Suppressor macrophage (primary cell): ENCODE results near the gene KCNN3.
A peak's percentile ranks its signal among the peaks of the same experiment; 100 is the strongest.

Source experiments
- DNase-seq, 4 experiments: peaks; one replicate each; pipeline ENCODE4 v3.0.0-alpha.2; 2020 to 2022

Gene KCNN3

DNA sequence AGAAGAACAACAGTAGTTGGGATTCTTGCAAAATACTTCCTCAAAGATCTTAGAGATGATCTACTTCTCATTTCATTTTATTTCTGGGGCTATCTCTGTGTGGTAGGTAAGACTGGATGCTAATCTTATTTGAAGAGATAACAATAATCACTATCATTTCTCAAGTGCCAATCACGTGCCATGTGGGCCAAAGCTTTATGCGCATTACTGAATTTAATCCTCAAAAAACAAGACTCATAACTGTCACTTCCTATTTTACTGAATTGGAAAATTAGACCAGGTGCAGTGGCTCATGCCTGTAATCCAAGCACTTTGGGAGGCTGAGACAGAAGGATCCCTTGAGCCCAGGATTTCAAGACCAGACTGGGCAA, 121.7 kb downstream of the KCNN3 start:
- DNase-seq = peak in 1 of 4 experiments; percentile 43

DNA sequence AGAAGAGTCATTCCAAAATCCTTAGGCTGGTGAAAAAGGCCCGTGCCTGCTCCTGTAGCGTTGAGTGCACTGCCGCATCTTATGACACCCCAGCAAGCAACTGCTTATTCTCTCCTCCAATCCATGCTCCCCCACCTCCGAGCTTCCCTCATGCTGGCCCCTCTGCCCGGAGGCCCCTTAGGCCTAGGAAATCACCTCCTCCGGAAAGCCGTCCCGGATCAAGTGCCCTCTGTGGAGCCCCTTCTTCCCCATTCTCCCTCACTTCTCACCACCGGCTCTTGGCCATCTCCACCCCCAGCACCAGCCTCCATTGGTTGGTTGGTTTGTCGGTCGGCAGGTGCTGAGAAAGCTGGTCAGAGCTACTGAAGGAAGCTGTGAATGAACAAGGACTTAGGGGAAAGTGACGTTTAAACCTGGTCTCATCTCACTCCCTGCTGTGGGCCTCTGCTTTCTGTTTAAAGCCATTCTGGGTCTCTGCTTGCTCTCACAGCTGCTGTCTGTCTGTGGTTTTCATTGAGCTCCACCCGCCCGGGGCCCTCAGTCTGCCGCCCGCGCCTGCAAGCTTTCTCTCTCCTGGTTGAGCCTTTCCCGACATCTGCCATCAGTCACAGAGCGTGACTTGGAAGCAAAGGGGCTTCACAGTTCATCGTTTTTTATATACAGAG, 122.2 kb downstream of the KCNN3 start:
- peak in 3 of 4 experiments; percentile 22 to 44 (median 32) for DNase-seq

DNA sequence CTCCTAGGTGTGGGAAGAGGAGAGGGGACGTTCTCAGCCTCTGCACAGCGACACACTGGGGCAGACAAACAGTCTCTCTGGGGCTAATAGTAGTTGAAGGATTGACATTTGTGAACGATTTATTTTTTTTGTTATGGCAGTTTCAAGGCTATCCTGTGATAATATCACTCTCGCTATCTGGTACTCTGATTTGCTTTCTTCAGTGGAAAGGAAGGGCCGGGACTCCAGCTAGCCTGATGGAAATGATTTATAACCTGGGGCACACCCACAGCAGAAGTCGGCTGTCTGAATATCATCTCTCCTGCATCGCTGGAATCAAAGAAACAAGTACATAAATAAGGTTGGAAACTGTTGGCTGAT, 122.7 kb downstream of the KCNN3 start:
- no peak for DNase-seq

DNA sequence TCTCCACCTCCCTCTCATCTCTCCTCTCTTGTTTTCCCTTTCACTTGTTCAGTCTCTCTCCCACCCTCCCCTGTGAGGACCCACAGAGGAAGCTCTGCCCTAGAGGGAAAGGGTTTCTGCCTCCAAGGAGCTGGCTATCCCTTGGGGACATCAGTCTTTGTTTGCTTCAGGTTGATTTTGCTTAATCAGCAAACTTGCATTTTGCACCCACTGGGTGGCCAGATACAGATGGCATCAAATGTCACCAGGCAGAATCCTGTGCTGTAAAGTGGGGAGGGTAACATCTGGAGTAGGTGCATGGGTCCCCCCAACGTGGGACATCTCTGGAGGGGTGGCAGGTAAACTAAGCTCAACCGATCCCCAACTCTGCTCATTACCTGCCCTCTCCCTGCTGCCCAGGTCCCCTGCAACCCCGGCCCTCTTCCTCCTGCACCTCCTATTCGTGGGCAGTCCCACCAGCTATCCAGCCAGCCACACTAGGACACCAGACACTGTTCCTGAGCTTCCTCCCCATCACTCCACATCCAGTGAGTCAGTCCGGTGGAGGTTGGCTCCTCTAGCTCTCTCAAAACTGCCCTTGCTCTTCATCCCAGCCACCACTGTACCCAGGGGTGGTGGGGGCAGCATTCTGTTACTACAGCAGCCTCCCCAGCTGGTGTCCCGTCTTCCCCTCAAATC, 123.3 kb downstream of the KCNN3 start:
- no peak for DNase-seq

DNA sequence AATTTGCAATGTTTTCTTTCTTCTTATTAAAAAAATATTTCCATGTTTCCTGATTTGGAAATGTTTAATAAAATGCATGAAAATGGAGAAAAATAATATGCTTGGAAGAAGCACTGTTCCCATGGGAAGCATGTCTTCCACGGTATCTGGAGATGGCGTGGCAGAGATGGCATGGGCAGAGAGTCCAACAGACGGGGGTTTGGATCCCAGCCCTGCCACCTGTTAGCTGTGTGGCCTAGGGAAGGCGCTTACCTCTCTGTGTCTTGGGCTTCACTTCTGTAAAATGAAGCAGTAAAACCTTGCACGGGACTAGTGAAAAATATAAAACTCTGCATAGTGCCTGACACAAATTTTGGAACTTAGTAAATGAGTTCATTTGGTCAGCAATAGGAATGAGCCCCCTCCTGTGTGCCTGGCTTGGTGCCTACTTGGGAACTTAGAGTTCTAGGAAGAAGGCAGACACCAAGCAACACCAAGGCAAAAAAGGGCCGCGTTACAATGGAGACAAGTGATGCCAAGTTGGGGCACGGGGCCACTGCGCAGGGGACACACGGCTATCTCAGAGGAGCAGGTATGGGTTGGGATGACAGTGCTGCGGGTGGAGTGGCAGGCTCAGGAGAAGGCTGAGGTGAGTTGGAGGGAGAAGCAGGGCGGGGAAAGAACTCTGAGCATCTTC, 124.2 kb downstream of the KCNN3 start:
- no peak for DNase-seq

DNA sequence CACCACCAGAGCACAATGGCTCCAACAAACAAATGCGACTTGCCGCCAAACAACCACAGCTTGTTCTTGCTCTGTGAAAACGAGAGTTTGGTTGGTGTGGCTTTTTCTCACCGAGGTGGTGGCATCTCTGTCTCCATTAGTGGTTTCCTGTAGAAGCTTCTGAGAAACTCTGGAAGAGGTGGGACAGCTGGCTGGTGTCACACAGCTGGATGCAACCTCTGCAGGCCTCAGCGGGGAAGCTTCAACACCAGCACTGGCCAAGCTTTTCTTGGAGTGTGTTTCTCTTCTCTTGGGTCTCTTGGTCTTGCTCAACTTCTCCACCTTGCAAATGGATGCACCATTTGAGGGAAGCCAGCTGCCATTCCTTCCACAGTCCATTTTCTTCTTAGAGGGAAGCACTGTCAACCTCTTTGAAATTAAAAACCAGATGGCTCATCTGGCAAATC, 124.8 kb downstream of the KCNN3 start:
- DNase-seq = no peak

DNA sequence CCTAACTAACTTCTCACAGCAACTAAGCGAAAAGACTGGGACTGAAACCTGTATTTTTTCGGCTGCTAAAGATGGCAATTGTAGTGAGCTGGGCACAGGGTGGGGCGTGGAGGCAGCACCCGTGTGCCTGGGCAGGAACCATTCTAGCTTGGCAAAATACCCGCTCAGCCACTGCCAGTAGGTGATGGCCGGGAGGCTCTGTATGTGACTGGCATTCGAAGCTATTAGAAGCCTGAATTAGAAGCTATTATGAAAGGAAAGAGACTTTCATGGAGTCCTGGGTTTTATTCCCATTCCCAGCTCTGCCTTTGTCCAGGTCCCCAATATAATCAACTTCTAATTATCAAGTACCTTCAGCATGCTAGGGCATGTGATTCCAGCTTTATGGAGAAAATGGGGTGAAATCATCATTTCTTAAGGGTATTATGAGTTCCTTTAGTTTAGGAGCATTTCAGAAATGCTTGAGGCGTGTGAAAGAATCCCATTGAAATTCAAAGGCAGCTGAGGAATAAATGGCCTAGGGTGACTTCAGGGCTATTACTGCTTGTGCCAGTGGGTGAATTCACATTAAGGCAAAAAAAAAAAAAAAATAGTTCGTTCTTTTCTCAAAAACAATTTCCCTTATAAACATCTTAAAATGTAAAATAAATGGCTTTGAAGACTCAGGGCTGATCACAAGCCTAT, 125.6 kb downstream of the KCNN3 start:
- DNase-seq = no peak

DNA sequence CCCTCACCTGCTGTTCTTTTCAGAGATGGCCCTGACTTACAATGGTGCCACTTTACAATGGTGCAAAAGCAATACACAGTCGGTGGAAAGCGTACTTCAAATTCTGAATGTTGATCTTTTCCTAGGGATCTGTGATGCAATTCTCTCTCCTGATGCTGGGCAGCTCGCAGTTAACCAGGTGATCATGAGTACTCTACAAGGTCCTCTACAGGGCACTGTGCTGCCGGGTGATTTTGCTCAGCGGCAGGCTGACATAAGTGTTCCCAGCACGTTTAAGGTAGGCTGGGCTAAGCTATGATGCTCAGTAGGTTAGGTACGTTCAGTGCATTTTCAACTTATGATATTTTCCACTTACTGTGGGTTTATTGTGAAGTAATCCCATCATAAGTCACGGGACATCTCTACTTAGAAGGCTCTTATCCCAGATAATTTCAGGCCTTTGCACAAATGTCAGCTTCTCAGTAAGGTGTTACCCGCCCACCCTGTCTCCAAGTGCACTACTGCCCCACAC, 126.5 kb downstream of the KCNN3 start:
- DNase-seq = no peak

DNA sequence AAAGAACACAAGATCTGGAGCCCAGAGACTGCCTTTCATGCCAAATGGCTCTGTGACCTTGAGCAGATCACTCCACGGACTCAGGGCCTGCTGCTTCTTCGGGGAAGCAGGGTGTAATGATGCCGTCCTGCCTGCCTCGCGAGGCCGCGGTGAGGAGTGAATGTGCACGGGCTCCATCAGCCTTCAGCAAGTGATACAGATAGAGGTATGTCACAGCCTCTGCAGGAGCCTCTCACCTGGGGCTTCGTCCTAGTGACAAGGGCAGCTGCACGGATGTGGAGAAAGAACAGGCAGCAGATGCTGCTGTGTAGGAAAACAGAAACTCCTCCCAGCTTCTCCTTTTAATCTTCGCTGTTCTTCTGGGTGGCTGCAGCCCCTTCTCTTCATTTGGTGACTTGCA, 127.5 kb downstream of the KCNN3 start:
- DNase-seq = no peak

DNA sequence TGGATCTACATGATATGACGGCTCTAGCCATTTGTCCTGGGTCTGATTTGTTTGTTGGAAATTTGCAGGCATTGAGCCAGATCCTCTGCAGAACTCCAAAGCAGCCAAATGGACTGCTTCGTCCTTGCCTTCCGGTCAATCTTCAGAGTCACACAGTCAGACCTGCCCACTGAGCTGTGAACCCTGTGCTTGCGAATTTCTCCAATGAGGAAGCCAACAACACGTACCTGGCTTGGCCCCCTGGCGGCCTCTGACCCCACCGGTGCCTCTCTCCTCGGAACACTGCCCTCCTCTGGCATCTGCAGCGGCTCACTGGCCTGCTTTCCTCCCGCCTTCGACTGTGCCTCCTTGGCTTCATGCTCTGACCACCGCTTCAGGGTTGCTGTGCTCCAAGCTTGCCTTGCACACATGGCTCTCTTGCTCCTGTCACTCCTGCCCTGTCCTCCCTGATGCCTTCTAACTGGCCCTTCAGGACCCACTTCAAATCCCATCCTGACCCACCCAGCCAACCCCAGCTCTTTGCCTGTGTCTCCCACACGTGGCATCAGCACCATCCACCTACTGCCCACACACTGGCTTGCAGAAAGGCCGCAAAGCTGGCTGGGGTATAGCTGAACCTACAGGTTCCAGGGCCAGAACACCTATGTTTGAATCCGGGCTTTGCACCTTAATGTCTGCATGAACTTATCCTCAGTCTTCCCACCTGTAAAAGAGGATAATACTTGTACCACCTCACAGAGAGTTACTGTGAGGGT, 128.2 kb downstream of the KCNN3 start:
- DNase-seq = no peak

DNA sequence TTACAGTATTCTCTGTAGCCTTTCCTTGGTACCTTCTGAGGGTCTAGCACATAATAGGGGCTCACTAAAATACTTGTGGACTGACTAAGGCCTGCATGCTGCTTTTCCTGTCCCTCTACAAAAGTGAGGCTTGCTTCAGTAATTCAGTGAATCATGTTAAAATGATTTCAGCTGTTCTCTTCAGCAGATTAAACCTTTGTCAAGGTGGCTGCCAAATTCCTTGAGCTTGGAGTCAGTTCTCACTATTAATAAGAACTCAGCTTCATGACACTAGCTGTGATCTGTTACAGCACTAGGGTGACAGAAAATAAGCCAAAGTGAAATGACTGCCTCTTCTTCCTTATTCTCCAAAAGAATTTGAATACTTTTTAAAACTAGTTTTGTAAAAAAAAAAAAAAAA, 128.8 kb downstream of the KCNN3 start:
- no peak for DNase-seq

DNA sequence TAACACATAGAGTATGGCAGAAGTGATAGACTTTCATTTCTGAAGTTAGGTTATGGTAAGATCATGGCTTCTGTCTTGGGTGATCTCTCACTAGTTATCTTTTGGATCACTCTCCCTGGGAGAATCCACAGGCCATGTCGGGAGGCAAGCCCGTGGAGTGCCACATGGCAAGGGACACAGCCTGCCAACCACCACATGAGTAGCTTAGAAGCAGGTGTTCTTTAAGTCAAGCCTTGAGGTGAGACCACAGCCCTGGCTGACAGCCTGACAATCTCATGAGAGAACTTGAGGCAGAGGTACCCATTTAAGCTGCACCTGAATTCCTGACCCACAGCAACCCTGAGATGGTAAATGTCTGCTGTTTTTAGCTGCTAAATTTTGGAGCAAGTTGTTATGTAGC, 130.4 kb downstream of the KCNN3 start:
- DNase-seq = no peak

DNA sequence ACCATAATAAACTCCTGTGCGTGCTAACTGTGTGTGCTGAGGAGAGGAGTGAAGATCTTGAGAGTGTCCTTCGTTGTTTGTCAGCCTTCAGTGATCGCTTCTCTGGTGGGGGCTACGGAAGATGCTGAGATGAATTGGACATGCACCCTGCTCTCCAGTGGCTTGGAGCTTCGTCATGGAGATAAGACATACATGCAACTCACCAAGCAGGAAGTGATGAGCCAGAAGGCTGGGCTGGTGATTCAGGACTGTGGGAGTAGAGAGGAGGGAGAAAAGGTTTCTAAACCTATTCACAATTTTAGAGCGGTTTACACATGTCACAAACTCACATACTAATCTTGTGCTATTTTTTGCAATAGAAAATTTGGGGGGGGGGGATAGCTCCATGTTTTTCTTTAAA, 133.2 kb downstream of the KCNN3 start:
- peak; percentile 70 to 85 (median 81) for DNase-seq

DNA sequence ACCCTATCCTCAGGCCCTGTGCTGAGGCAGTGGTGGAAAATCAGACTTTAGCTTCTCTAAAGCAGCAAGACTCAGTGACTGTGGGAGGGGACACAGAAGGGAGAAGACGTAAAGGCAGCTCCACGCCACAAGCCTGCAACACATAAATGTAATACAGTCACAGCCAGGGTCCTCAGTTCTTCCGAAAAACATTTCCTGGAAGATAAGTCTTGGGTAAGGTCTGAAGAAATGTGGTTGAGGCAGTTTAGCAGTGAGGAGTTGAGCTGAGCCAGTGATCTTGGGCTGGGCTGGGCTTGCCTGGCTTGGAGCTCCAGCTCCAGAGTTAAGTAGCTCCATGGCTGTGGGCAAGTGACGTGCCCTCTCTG, 134.3 kb downstream of the KCNN3 start:
- no peak for DNase-seq

DNA sequence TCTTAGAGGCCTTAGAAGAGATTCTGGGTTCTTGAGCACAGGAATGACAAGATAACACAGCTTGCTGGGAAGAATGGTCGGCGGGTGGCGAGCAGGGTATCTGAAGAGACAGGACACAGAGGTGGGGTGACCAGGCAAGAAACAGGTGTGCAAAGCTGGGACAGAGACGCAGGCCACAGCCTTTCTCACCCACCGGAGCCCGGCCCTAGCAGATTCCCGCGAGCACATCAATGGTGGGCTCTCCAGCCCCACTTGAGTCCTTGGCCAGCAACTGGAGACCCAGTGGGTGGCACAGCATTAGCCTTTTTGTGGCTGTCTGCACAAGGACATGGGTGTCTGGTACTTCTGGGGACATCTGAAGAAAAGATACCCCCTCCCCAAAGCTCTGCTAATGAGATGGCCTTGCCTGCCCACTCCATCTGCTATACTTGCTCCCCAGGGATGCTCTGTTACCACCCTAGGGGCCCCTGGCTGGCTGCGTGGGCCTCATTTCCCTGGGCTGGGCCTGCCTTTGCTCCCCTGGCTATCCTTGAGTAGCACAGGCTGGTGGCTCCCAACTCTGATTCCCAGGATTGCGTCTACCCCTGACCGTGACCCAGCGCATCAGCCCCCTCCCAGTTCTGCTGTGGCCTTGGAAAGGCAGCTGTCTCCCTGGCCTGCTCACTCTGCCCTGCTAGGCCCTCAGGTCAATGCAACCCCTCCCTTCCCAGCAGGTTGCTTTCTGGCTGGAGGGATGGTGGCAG, 134.8 kb downstream of the KCNN3 start:
- DNase-seq = no peak

DNA sequence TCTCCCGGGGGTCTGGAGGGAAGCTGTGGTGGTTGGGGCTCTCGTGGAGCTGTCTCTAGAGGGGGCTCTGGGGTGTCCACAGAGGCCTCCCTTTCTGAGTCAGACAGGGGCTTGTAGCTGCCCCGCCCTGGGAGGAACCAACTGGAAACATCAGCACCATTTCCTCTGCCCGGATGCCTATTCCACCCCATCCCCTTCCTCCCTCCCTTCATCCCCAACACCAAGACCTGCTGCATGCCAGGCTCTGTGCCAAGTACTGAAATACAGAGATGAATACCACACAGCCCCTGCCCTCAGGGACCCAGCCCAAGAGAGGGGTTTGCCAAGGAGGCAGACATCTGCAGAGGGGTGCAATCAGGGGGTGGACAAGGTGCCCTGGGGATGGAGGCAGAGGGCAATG, 136.5 kb downstream of the KCNN3 start:
- no peak for DNase-seq

DNA sequence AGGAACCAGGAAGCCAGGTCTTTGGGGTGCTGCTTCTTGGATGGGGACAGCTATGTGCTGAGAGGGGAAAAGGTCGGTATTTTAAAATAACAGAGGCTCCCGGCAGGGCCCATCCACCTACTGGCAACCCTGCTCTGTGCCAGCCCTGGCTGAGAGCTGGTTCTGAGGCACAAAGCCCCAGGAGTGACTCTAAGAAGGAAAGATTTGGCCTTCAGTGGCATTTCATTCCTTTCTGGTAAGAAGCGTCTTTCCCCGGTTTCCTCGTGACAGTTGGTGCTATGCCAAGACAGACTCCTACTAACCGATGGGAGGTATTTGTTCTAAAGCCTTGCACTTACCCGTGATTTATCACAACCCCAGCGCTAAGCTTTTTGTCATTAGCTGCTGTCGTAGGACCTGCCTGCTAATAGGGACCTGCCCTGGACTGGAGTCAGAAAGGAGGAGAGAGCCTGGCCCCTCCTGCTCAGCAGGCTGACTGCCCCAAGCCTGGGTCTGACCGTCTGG, 139.0 kb downstream of the KCNN3 start:
- DNase-seq = no peak

DNA sequence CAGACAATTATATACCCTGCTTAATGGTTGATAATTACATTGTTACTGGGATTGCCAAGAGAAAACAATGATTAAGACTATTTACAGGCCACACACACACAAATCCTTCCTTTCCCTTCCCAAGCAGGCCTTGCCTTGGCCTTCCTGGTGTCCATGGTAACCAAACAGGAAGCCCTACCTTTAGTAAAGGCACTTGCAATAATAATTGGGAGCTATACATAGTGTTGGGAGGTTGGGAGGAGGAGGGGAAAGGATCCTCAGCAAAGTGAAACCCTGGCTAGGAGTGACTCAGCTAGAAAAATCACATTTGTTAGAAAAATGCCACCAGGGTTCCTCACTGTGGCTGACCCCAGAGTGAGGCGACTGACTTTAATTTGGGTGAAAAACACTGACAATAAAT, 139.8 kb downstream of the KCNN3 start:
- no peak for DNase-seq

DNA sequence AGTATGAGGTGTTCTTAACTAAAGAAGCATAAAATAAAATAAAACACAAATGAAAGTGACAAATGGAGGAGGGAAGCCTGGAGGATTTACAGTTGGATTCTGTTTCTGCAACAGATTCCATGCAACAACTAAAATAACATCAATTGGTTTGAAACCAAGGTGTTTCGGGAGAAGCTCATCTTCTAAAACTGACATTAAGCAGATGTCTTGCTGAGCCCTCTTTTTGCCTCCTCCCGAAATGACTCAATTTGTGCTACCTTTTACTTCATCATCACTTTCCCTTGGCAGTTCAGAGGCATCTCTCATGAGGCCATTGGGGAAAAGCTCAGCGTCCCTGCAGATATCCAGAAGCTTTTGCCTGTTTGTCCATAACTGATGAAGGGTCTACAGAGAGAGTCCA, 140.5 kb downstream of the KCNN3 start:
- no peak for DNase-seq

DNA sequence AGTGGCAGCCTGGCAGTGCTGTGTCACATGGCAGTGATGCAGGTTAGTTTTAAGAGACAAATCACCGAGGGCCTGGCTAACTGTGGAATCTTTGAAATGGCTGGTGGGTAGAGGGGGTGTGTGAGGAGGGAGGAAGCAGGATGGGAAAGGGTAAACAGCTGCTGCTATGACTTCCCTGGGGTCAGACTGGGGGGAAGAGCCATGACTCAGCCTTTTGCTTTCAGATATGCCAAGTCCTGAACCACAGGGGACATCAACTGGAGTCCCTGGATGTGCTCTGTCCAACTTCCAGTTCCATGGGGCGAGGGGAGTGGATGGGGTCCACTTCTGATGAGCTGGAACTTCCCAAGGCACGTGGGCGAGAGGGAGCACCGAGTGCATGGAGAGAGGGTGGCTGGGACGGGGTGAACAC, 141.0 kb downstream of the KCNN3 start:
- DNase-seq = no peak

DNA sequence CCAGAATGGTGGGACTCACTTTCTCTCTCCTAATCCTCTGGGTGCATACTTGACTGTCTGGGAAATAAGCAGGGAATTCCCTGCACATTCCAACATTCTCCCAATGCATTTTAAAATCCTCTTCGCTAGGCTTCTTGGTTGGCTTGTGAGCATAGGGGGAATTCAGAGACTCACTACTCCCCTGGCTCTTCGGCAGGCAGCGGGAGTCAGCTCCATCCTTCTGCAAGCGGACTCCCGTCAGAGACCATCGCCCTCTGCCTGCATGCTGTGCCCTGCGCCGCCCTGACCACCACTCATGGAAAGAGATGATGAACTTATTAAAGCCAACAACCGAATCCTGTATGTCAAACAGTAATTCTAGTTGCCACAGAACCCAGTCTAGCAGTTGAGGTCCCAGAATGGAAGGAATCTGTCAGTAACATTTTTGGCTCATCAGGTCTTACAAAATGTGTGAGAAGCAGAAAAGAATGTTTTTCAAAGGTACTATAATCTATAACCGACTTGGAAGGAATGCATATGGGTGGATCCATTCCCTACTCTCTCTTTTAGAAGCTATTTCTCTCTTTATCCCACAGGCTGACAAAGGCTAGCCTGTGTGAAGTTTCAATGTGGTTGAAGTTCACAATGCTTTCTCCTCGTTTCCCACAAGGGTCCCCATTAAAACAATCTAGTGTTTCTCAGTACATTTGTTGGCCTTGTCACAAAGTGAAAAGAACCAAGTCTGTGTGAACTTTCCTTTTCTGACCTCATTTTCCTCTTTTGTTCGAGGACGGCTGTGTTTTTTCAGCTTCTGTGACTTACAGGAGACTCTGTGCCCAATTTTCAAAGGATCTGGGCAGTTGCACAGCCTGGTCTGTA, 143.0 kb downstream of the KCNN3 start:
- DNase-seq = no peak
